Measurements from ENCODE around the gene RANBP1. TPM values are rescaled to one million over a fixed set of nuclear protein-coding genes. Genes with fewer than 3 reads are reported as not detected.

RANBP1 gene
- total and polyA plus RNA-seq, 9 of the 15 experiments (the other 6 are each of a cell fraction or from before 2014, with no cell fraction given): 162 to 2,891 (median 1,289) TPM

DNA sequence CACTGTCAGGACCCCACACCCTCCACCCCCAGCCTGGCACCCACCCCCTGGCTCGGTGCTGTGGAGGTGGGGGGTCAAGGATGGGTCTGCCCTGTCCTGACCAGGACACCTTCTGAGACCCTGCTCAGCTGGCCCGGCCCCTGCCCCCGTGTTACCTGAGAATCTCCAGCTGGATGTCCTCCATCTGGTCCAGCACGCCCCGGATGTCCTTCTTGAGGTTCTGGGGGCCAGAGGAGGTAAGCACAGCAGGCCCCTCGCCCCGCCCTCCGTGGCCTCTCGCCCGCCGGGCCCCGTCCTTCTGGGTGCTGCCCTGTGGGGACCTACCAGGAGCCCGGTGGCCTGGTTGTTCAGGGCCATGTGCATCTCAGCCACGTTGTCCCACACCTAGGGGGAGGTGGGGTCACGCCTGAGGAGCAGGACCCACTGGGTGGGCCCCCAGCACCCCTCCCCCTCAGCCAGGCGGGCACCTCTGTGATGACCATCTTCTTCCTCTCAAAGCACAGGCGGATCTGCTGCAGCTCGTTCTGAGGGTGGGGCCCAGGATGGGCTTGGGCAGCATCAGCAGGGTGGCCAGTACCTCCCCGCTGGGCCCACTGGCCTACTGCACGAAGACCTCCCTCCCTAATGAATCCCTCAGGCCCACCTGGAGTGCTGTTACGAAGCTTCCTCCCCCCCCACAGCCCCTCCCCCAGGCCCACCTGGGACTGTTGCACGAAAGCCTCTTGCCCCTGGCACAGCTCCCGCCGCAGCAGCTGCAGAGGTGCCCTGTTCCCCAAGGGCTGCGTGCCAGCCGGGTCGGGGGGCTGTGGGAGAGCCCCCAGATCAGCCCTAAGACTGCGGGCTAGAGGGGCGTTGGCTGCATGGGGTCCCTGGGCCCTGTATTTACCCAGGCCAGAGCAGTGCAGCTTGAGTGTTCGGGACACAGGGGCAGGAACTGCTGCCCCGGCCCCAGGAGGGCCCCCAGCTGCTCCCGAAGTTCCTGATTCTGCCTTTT is 33.6 kb downstream of the RANBP1 start (continued):
- TF ChIP-seq TFAP4 (CRISPR knock-in tag; IDR thresholded peaks at IDR 0.05; ENCODE audit: borderline replicate concordance) (peak; percentile 63; the same call in 1 of the 2 replicates), FOXA3 (CRISPR knock-in tag; conservative IDR thresholded peaks at IDR 0.05 in 1 of 2, IDR thresholded peaks at IDR 0.05 in 1 of 2) (no peak), ZBTB9 (CRISPR knock-in tag; IDR thresholded peaks at IDR 0.05) (no peak), BRCA1 (IDR thresholded peaks at IDR 0.05) (no peak), BRCA1 (CRISPR knock-in tag; IDR thresholded peaks at IDR 0.05) (peak; percentile 82; the same call in 1 of the 2 replicates), EP300 (IDR thresholded peaks at IDR 0.05; ENCODE audit: low read length) (no peak), ZNF511 (CRISPR knock-in tag; IDR thresholded peaks at IDR 0.05) (peak; percentile 33; the same call in 1 of the 2 replicates), ZSCAN29 (IDR thresholded peaks at IDR 0.05) (no peak), ZBTB17 (CRISPR knock-in tag; IDR thresholded peaks at IDR 0.05) (no peak), TEAD4 (IDR thresholded peaks at IDR 0.05; ENCODE audit: low read length) (no peak), TEAD4 (CRISPR knock-in tag; IDR thresholded peaks at IDR 0.05; ENCODE audit: borderline replicate concordance) (peak; percentile 55; the same call in 1 of the 2 replicates), FOXM1 (IDR thresholded peaks at IDR 0.05; ENCODE audit: low read depth) (no peak), FOXM1 (CRISPR knock-in tag; IDR thresholded peaks at IDR 0.05; ENCODE audit: low read depth) (0 out of 2 replicates have a peak, but pooled peaks have one; percentile 55), POLR2G (IDR thresholded peaks at IDR 0.05; ENCODE audit: low read depth, low read length) (peak; percentile 50; the same call in 1 of the 2 replicates)
- TF ChIP-seq, protein P1, sequence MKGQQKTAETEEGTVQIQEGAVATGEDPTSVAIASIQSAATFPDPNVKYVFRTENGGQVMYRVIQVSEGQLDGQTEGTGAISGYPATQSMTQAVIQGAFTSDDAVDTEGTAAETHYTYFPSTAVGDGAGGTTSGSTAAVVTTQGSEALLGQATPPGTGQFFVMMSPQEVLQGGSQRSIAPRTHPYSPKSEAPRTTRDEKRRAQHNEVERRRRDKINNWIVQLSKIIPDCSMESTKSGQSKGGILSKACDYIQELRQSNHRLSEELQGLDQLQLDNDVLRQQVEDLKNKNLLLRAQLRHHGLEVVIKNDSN (CRISPR knock-in tag; IDR thresholded peaks at IDR 0.05): 0 out of 2 replicates have a peak, but pooled peaks have one; percentile 4
- TF ChIP-seq, protein P2, sequence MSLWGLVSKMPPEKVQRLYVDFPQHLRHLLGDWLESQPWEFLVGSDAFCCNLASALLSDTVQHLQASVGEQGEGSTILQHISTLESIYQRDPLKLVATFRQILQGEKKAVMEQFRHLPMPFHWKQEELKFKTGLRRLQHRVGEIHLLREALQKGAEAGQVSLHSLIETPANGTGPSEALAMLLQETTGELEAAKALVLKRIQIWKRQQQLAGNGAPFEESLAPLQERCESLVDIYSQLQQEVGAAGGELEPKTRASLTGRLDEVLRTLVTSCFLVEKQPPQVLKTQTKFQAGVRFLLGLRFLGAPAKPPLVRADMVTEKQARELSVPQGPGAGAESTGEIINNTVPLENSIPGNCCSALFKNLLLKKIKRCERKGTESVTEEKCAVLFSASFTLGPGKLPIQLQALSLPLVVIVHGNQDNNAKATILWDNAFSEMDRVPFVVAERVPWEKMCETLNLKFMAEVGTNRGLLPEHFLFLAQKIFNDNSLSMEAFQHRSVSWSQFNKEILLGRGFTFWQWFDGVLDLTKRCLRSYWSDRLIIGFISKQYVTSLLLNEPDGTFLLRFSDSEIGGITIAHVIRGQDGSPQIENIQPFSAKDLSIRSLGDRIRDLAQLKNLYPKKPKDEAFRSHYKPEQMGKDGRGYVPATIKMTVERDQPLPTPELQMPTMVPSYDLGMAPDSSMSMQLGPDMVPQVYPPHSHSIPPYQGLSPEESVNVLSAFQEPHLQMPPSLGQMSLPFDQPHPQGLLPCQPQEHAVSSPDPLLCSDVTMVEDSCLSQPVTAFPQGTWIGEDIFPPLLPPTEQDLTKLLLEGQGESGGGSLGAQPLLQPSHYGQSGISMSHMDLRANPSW (CRISPR knock-in tag; IDR thresholded peaks at IDR 0.05): 0 out of 2 replicates have a peak, but pooled peaks have one; percentile 71
- TF ChIP-seq, protein P3, sequence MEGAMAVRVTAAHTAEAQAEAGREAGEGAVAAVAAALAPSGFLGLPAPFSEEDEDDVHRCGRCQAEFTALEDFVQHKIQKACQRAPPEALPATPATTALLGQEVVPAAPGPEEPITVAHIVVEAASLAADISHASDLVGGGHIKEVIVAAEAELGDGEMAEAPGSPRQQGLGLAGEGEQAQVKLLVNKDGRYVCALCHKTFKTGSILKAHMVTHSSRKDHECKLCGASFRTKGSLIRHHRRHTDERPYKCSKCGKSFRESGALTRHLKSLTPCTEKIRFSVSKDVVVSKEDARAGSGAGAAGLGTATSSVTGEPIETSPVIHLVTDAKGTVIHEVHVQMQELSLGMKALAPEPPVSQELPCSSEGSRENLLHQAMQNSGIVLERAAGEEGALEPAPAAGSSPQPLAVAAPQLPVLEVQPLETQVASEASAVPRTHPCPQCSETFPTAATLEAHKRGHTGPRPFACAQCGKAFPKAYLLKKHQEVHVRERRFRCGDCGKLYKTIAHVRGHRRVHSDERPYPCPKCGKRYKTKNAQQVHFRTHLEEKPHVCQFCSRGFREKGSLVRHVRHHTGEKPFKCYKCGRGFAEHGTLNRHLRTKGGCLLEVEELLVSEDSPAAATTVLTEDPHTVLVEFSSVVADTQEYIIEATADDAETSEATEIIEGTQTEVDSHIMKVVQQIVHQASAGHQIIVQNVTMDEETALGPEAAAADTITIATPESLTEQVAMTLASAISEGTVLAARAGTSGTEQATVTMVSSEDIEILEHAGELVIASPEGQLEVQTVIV (CRISPR knock-in tag; IDR thresholded peaks at IDR 0.05; ENCODE audit: borderline replicate concordance): no peak

All from K562 (cell line).